ENCODE results near the gene MAP9. TPM values are rescaled to one million over a fixed set of nuclear protein-coding genes. Genes with fewer than 3 reads are reported as not detected.

Gene MAP9
- total and polyA plus RNA-seq, 5 donors from 2014 or later = 1.1 to 3.3 (median 2.6) TPM

DNA sequence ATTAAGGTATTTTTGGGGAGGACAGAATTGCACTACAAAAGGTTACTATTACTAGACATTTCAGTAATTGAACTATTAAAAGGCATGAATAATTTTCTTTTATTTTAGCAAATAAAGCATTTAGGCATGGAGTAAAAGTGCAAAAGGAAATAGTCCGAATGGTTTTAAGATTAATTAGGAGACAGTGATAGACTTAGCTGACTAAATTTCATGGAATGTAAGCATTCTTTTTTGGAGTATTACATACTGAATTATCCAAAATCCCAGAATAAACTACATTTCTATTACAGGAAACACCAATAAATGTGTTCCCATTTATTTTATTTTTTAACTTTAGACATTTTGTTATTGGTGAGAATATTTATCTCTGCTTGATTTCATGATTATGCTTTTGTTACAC lies 30.7 kb upstream of the MAP9 start:
- Histone ChIP-seq H3K27me3 (ENCODE audit: control insufficient read depth, insufficient read depth, low read length) (no peaks in the 10 kb centered on the region), H3K4me3 (ENCODE audit: low read depth, low read length) (no peak overlapping the region), H3K36me3 (ENCODE audit: control insufficient read depth, insufficient read depth, low read length) (no peaks in the 10 kb centered on the region), H3K4me1 (ENCODE audit: control insufficient read depth, insufficient read depth, low read length, poor library complexity, severe bottlenecking) (no peaks in the 10 kb centered on the region), H3K27ac (ENCODE audit: insufficient read depth, low read length, poor library complexity, severe bottlenecking) (no peak overlapping the region), H3K9me3 (ENCODE audit: control insufficient read depth in 2 of 2, low read length in 2 of 2) (no peaks in the 10 kb centered on the region)
- no peak for ATAC-seq (ENCODE audit: low read depth in 2 of 2)
- DNase-seq = no peak
- H3K27me3 Mint-ChIP-seq = peaks cover 5% of the 10 kb centered on the region
- H3K27ac Mint-ChIP-seq = no peak overlapping the region
- no peak overlapping the region for H3K4me3 Mint-ChIP-seq
- no peaks in the 10 kb centered on the region for H3K9me3 Mint-ChIP-seq
- no peaks in the 10 kb centered on the region for H3K36me3 Mint-ChIP-seq
- no peaks in the 10 kb centered on the region for H3K4me1 Mint-ChIP-seq

DNA sequence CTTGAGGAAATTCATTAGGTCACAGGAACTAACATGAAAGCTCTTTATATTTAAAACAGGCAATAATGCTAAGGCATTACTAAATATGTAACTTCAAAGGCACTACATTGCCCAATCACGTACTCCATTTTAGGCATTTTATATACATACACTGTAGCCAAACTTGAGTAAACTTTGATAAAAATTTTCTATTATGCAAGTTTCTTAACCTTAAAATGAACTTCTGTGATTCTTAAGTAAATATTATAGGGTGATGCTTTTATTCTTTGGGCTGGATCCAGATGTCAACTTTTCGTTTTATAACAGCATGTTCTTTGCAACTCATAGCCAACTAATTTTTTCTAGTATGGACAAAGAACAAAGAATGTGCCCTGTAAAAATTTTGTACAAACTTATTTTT lies 28.3 kb upstream of the MAP9 start:
- no peak overlapping the region for H3K27ac ChIP-seq (ENCODE audit: insufficient read depth, low read length, poor library complexity, severe bottlenecking)
- no peaks in the 10 kb centered on the region for H3K36me3 Mint-ChIP-seq
- DNase-seq (no peak), ATAC-seq (ENCODE audit: low read depth in 2 of 2) (no peak)
- no peaks in the 10 kb centered on the region for H3K27me3 ChIP-seq (ENCODE audit: control insufficient read depth, insufficient read depth, low read length)
- no peak overlapping the region for H3K4me3 Mint-ChIP-seq
- H3K4me1 Mint-ChIP-seq = no peaks in the 10 kb centered on the region
- H3K27me3 Mint-ChIP-seq = no peaks in the 10 kb centered on the region
- H3K9me3 Mint-ChIP-seq = no peaks in the 10 kb centered on the region
- H3K36me3 ChIP-seq (ENCODE audit: control insufficient read depth, insufficient read depth, low read length) = no peaks in the 10 kb centered on the region
- no peaks in the 10 kb centered on the region for H3K9me3 ChIP-seq (ENCODE audit: control insufficient read depth in 2 of 2, low read length in 2 of 2)
- H3K4me1 ChIP-seq (ENCODE audit: control insufficient read depth, insufficient read depth, low read length, poor library complexity, severe bottlenecking) = no peaks in the 10 kb centered on the region
- H3K27ac Mint-ChIP-seq = no peak overlapping the region
- no peak overlapping the region for H3K4me3 ChIP-seq (ENCODE audit: low read depth, low read length)

DNA sequence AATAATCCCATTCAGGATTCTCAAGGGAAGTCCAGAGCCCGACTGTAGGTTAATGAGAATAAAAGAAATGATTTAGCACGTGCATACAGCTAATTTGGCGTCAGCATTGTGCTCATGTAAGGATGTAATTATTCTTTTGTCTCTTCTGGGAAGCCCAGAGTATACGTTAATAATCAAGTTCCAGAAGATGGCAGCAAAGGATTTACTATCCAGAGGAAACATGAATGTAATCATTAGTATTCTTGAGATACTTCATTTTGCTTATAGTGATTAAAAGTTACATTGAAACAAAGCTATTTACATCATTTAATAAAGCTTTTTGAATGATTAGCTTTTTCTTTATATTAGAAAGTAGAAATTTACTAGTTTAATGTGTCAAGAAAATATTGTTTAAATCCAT lies 27.1 kb upstream of the MAP9 start:
- H3K4me1 Mint-ChIP-seq = no peaks in the 10 kb centered on the region
- H3K4me1 ChIP-seq (ENCODE audit: control insufficient read depth, insufficient read depth, low read length, poor library complexity, severe bottlenecking) = no peaks in the 10 kb centered on the region
- H3K36me3 ChIP-seq (ENCODE audit: control insufficient read depth, insufficient read depth, low read length) = no peaks in the 10 kb centered on the region
- no peak overlapping the region for H3K27ac ChIP-seq (ENCODE audit: insufficient read depth, low read length, poor library complexity, severe bottlenecking)
- no peaks in the 10 kb centered on the region for H3K36me3 Mint-ChIP-seq
- ATAC-seq (ENCODE audit: low read depth in 2 of 2) = no peak
- H3K4me3 ChIP-seq (ENCODE audit: low read depth, low read length) = no peak overlapping the region
- no peaks in the 10 kb centered on the region for H3K9me3 ChIP-seq (ENCODE audit: control insufficient read depth in 2 of 2, low read length in 2 of 2)
- no peak for DNase-seq
- H3K9me3 Mint-ChIP-seq = peaks cover 0 to 2% (median 0%) of the 10 kb centered on the region in 7 donors
- H3K27me3 ChIP-seq (ENCODE audit: control insufficient read depth, insufficient read depth, low read length) = no peaks in the 10 kb centered on the region
- no peak overlapping the region for H3K4me3 Mint-ChIP-seq
- no peaks in the 10 kb centered on the region for H3K27me3 Mint-ChIP-seq
- H3K27ac Mint-ChIP-seq = no peak overlapping the region

DNA sequence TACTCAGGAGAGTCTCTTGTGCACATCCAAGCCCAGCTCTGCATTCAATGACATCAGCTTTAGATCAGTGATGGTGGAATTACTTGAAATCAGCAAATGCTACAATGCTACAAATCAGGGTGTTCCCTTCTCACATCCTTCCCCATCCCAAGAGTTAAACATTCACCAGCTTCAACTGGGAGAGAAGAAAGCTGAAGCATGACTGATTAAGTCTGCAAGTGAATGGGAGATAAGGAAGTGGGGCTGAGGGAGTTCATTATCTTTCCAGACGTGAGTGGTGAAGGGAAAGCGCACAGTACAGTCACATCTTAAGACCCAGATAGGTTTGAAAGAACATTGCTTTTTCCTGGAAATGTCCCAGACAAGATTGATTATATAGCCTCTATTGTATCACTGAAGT lies 26.2 kb upstream of the MAP9 start:
- Histone ChIP-seq H3K9me3 (ENCODE audit: control insufficient read depth in 2 of 2, low read length in 2 of 2) (no peaks in the 10 kb centered on the region), H3K27ac (ENCODE audit: insufficient read depth, low read length, poor library complexity, severe bottlenecking) (no peak overlapping the region), H3K36me3 (ENCODE audit: control insufficient read depth, insufficient read depth, low read length) (no peaks in the 10 kb centered on the region), H3K27me3 (ENCODE audit: control insufficient read depth, insufficient read depth, low read length) (no peaks in the 10 kb centered on the region), H3K4me1 (ENCODE audit: control insufficient read depth, insufficient read depth, low read length, poor library complexity, severe bottlenecking) (no peaks in the 10 kb centered on the region), H3K4me3 (ENCODE audit: low read depth, low read length) (no peak overlapping the region)
- peaks cover 0 to 4% (median 0%) of the 10 kb centered on the region in 7 donors for H3K9me3 Mint-ChIP-seq
- H3K27me3 Mint-ChIP-seq = no peaks in the 10 kb centered on the region
- H3K36me3 Mint-ChIP-seq = no peaks in the 10 kb centered on the region
- H3K4me1 Mint-ChIP-seq = no peaks in the 10 kb centered on the region
- no peak overlapping the region for H3K27ac Mint-ChIP-seq
- no peak overlapping the region for H3K4me3 Mint-ChIP-seq
- ATAC-seq (ENCODE audit: low read depth in 2 of 2) (no peak), DNase-seq (no peak)

DNA sequence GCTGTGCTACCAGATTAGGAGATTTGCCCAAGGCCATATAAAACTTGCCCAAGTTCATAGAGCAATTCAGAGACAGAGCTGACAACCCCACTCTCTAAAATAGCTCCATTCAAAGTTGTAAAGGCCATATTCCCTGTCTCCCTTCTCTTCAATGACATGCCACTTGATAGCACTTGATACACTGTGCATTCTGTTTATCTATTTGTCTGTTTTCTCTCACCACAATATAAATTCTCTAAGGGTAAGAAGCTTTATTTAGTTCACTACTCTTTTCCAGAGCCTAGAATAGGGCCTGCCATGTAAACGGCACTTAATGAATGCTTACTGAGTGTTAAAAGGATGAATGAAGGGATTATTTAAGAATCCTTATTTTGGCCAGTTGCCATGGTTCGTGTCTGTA lies 24.1 kb upstream of the MAP9 start:
- no peak for ATAC-seq (ENCODE audit: low read depth in 2 of 2)
- H3K36me3 ChIP-seq (ENCODE audit: control insufficient read depth, insufficient read depth, low read length) = no peaks in the 10 kb centered on the region
- H3K27me3 ChIP-seq (ENCODE audit: control insufficient read depth, insufficient read depth, low read length) = no peaks in the 10 kb centered on the region
- no peaks in the 10 kb centered on the region for H3K36me3 Mint-ChIP-seq
- no peak overlapping the region for H3K4me3 Mint-ChIP-seq
- H3K9me3 ChIP-seq (ENCODE audit: control insufficient read depth in 2 of 2, low read length in 2 of 2) = no peaks in the 10 kb centered on the region
- H3K4me1 ChIP-seq (ENCODE audit: control insufficient read depth, insufficient read depth, low read length, poor library complexity, severe bottlenecking) = no peaks in the 10 kb centered on the region
- no peaks in the 10 kb centered on the region for H3K4me1 Mint-ChIP-seq
- H3K27ac ChIP-seq (ENCODE audit: insufficient read depth, low read length, poor library complexity, severe bottlenecking) = no peak overlapping the region
- H3K27me3 Mint-ChIP-seq = no peaks in the 10 kb centered on the region
- H3K27ac Mint-ChIP-seq = no peak overlapping the region
- peaks cover 0 to 10% (median 2%) of the 10 kb centered on the region in 7 donors for H3K9me3 Mint-ChIP-seq
- H3K4me3 ChIP-seq (ENCODE audit: low read depth, low read length) = no peak overlapping the region
- no peak for DNase-seq

DNA sequence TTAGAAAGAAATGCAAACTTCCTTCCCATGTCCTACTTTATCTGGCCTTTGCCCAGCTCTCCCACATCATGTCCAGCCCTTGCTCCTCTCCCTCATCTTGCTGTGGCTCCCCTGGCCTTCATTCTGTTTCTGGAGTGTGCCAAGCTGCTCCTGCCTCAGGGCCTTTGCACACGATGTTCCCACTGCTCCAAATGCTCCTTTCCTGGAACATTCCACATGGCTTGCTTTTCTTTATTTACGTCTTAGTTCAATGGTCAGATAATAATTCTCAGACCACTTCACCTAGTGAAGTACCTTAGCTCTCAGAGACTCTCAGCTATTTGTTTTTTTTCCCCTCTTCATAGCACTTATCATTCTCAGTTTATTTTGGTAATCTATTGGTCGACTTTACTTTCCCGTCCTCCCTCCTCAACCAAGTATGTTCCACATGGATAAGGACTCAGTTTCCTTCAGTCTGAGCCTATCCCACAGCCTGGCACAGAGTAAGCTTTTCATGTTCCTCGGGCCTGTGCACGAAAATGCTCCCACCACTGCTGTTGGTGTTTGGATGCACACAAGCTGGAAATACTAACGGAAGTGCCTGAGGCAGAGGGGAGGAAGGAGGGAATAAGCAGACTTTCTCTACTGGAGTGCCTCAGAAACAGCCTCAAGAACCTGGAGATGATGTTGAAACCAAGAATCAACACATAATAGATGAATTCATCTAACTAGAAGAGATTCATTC lies 23.4 kb upstream of the MAP9 start:
- H3K4me3 Mint-ChIP-seq = no peak overlapping the region
- no peak overlapping the region for H3K27ac ChIP-seq (ENCODE audit: insufficient read depth, low read length, poor library complexity, severe bottlenecking)
- no peaks in the 10 kb centered on the region for H3K36me3 ChIP-seq (ENCODE audit: control insufficient read depth, insufficient read depth, low read length)
- DNase-seq (no peak), ATAC-seq (ENCODE audit: low read depth in 2 of 2) (no peak)
- no peaks in the 10 kb centered on the region for H3K4me1 ChIP-seq (ENCODE audit: control insufficient read depth, insufficient read depth, low read length, poor library complexity, severe bottlenecking)
- H3K36me3 Mint-ChIP-seq = no peaks in the 10 kb centered on the region
- no peaks in the 10 kb centered on the region for H3K9me3 ChIP-seq (ENCODE audit: control insufficient read depth in 2 of 2, low read length in 2 of 2)
- H3K4me3 ChIP-seq (ENCODE audit: low read depth, low read length) = no peak overlapping the region
- no peaks in the 10 kb centered on the region for H3K27me3 Mint-ChIP-seq
- H3K4me1 Mint-ChIP-seq = no peaks in the 10 kb centered on the region
- no peaks in the 10 kb centered on the region for H3K27me3 ChIP-seq (ENCODE audit: control insufficient read depth, insufficient read depth, low read length)
- H3K27ac Mint-ChIP-seq = no peak overlapping the region
- H3K9me3 Mint-ChIP-seq = peaks cover 0 to 10% (median 2%) of the 10 kb centered on the region in 7 donors

DNA sequence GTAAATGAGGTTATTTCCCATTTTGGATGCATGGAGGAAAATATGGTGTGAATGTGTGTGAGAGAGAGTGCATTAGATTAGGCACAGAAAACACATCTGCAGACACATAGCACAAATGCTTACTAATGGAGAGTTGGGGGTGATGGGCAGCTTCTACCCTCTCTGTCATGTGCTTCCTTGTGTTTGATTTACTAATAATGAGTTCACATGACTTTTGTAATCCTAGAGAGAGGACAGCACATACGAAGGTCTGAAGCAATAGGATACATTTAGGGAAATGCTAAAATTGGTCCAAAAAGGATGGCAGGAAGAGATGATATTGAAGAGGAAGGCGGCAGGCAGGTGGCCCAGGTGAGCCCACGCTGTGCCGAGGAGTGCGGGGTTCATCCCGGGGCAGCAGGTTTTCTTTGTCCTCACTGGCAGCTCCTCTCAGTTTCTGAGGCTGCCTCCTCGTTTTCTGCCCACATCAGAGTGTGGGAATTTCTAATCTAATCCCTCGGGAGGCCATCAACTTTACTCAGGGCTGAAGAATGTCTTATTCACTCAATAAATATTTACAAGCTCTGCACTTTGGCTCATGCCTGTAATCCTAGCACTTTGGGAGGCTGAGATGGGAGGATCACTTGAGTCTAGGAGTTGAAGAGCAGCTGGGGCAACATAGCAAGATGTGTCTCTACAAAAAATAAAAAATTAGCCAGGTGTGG lies 15.9 kb upstream of the MAP9 start:
- Histone ChIP-seq H3K9me3 (ENCODE audit: control insufficient read depth in 2 of 2, low read length in 2 of 2) (no peaks in the 10 kb centered on the region), H3K4me3 (ENCODE audit: low read depth, low read length) (no peak overlapping the region), H3K36me3 (ENCODE audit: control insufficient read depth, insufficient read depth, low read length) (no peaks in the 10 kb centered on the region), H3K27ac (ENCODE audit: insufficient read depth, low read length, poor library complexity, severe bottlenecking) (no peak overlapping the region), H3K4me1 (ENCODE audit: control insufficient read depth, insufficient read depth, low read length, poor library complexity, severe bottlenecking) (no peaks in the 10 kb centered on the region), H3K27me3 (ENCODE audit: control insufficient read depth, insufficient read depth, low read length) (no peaks in the 10 kb centered on the region)
- H3K36me3 Mint-ChIP-seq = no peaks in the 10 kb centered on the region
- peaks cover 0 to 3% (median 0%) of the 10 kb centered on the region in 4 donors for H3K4me1 Mint-ChIP-seq
- peaks cover 0 to 7% (median 0%) of the 10 kb centered on the region in 7 donors for H3K9me3 Mint-ChIP-seq
- H3K27me3 Mint-ChIP-seq = peaks cover 4% of the 10 kb centered on the region
- ATAC-seq (ENCODE audit: low read depth in 2 of 2) (no peak), DNase-seq (no peak)
- no peak overlapping the region for H3K27ac Mint-ChIP-seq
- H3K4me3 Mint-ChIP-seq = no peak overlapping the region

DNA sequence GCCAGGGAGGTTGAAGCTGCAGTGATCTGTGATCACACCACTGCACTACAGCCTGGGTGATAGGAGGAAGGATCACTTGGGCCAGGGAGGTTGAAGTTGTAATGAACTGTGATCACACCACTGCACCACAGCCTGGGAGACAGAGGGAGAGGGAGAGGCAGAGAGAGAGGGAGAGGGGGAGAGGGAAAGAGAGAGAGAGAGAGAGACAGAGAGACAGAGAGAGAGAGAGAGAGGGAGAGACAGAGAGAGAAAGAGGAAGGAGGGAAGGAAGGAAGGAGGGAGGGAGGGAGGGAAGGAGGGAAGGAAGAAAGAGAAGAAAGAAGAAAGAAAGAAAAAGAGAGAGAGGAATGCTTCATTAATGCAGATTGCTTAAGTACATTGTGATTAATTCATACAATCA lies 15.2 kb upstream of the MAP9 start:
- ATAC-seq (ENCODE audit: low read depth in 2 of 2) (no peak), DNase-seq (no peak)
- no peak overlapping the region for H3K4me3 ChIP-seq (ENCODE audit: low read depth, low read length)
- H3K27me3 Mint-ChIP-seq = peaks cover 4% of the 10 kb centered on the region
- no peaks in the 10 kb centered on the region for H3K36me3 ChIP-seq (ENCODE audit: control insufficient read depth, insufficient read depth, low read length)
- H3K4me1 Mint-ChIP-seq = peaks cover 0 to 3% (median 0%) of the 10 kb centered on the region in 4 donors
- H3K4me1 ChIP-seq (ENCODE audit: control insufficient read depth, insufficient read depth, low read length, poor library complexity, severe bottlenecking) = no peaks in the 10 kb centered on the region
- H3K27me3 ChIP-seq (ENCODE audit: control insufficient read depth, insufficient read depth, low read length) = no peaks in the 10 kb centered on the region
- H3K9me3 ChIP-seq (ENCODE audit: control insufficient read depth in 2 of 2, low read length in 2 of 2) = no peaks in the 10 kb centered on the region
- no peak overlapping the region for H3K27ac ChIP-seq (ENCODE audit: insufficient read depth, low read length, poor library complexity, severe bottlenecking)
- H3K4me3 Mint-ChIP-seq = no peak overlapping the region
- no peak overlapping the region for H3K27ac Mint-ChIP-seq
- no peaks in the 10 kb centered on the region for H3K36me3 Mint-ChIP-seq
- peaks cover 0 to 4% (median 0%) of the 10 kb centered on the region in 7 donors for H3K9me3 Mint-ChIP-seq
